Myocyte (in vitro differentiated cells): Measurements from ENCODE around the gene HLA-DRB1. TPM values are rescaled to one million over a fixed set of nuclear protein-coding genes. Genes with fewer than 3 reads are reported as not detected.
"Not testable (repeated sequence)": the region's sequence is repeated elsewhere in the genome, so short reads cannot be mapped to it uniquely, and the experiment has no call there.

Experiments
- DNase-seq: peaks from one replicate; pipeline ENCODE4 v3.0.0-alpha.2; 2012; ENCODE audit warnings: low read depth
- total RNA-seq: library from RNA; depleted of rRNA; stranded (reverse); fragments of >200 nt; gene quantifications from 2 replicates; pipeline ENCODE4 v1.2.3, GENCODE V29; 2014

The HLA-DRB1 gene
- total RNA-seq, 1 donor from 2014 or later, result not detected

DNA sequence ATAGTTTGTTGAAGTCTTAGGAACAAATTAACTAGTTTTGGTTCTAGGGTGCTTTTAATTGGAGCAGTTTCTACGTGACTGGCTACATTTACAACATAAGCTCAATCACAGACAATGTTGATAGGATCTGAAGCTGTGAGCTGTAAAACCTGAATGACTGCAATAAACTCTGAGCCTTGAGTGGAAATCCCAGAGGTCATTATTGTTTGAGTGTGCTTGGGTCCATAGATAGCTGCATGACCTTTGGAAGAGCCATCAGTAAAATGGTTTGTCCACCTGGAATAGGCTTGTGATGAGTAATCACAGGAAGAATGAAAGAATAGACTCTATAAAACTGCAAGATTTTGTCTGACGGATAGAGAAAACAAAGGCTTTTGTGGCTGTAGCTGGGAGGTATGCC lies 26.7 kb downstream of the HLA-DRB1 start:
- DNase-seq, result no peak

GRCh38 chr6:32559747-32560146 lies 29.9 kb downstream of the HLA-DRB1 start:
- DNase-seq, result no peak

- no peak for DNase-seq
Observed at GRCh38 chr6:32558426-32559057, 31.1 kb downstream of the HLA-DRB1 start.

DNA sequence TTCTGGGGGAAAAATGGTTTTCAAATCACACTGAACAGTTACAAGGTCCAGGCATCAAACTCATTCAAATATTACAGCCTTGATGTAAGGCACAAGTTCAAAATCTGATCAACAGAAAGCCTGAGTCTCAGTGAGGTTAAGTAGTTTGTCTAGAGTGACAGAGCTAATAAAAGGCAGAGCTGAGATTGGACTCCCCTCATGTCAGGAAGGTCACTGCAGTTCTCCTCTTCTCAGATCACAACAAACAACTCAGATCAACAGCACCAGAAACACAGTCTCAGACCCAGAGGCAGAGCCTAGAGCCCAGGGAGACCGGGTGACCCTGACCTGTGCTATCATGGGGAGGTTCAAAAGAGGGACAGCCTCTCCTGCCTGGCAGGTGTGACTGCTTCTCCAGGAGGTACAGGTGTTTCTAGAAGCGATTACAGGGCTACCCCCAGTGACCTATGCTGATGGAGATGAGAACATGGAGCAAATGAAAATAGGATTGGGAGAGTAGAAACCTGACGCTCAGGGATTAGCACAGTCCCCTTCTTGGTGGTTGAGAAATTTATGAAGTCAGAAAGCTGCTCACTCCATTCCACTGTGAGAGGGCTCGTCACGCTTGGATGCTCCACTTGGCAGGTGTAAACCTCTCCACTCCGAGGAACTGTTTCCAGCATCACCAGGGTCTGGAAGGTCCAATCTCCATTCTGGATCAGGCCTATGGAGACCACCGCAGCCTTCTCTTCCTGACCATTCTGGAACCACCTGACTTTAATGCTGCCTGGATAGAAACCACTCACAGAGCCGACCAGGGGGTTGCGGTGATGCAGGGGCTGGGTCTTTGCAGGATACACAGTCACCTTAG lies 35.3 kb downstream of the HLA-DRB1 start:
- no peak for DNase-seq

- no peak for DNase-seq
Observed at GRCh38 chr6:32553037-32553742, 36.5 kb downstream of the HLA-DRB1 start.

GRCh38 chr6:32551410-32551809 lies 38.2 kb downstream of the HLA-DRB1 start:
- DNase-seq, result no peak

DNA sequence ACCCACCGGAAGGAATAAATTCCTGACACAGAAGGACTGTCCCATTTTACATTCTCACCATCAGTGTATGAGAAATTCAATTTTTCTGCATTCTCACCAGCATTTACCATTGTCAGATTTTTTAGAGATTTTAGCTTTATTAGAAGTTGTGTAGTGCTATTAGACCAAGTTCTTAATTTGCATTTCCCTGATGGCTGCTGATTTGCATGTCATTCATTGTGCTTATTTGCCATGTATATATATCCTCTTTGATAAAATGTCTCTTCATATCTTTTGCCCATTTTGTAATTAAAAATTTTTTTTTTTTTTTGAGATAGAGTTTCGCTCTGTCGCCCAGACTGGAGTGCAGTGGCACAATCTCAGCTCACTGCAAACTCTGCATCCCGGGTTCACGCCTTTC lies 49.8 kb downstream of the HLA-DRB1 start:
- no peak for DNase-seq

DNA sequence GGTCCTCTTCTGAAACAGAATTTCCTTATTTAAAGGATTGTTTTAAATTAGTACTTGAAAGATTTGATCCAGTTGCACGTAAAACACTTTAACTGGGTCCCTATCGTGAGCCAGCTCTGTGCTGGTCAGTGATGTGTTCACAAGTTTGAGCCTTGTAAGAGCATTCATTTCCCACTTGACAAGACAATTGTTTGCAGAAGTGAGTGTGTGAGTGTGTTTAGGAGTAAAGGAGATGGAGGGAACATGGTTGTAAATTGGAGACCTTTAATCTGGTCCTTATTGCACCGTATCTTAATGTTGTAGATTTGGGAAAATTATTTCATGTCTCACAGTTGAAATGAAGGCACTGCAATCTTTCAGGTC lies 59.2 kb downstream of the HLA-DRB1 start:
- not testable (repeated sequence) for DNase-seq

DNA sequence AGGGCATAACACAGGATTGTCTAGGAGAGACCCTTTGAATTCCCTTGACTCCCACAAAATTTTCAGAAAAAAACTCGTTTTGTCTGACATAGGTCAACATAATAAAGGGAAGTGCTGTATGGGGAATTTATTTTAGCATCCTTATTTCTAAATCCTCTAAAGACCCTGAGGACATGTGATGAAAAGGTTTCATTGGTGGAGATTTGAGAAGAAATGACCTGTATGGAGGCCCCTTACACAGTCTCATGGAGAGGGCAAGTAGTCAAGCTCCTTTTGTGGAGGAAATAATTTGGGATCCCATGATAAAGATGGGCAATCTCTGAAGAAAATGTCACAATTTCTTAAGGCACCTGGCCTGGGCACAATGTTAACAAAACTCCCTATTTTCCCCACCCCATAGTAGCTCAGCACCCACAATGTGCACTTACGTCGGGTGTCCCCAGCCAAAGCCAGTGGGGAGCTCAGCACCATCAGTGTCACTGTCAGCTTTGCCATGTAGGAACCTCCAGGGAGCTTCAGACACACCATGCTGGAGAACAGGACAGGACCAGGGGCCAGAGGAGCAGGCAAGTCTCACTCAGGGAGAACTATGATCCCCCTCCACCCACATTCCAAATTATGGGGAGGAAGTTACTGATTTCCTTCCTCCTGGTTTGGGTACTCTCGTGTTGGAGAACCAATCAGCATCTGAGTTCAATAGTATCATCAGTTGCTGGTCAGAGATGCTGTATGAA lies 59.8 kb downstream of the HLA-DRB1 start, which contains the start of gene HLA-DRB5:
TSS of gene HLA-DRB5 (minus strand) at position 591 of the 734 bp plus-strand sequence. CDS start at position 528, 63 bp downstream.
- no peak for DNase-seq

Other genes starting within 250 kb of the HLA-DRB1 start
- gene TSBP1, start 217.9 kb downstream of the HLA-DRB1 start, total RNA-seq, result not detected in 2 replicates
- not detected in 2 replicates for gene BTNL2, start 182.7 kb downstream of the HLA-DRB1 start, total RNA-seq
- gene HLA-DRA, start 150.0 kb downstream of the HLA-DRB1 start, total RNA-seq, result 0.45 and 0.47 TPM in 2 replicates
- gene HLA-DRB5, start 59.6 kb downstream of the HLA-DRB1 start, total RNA-seq, result 0.13 TPM in 1 of 2 replicates, not detected in the other
- gene HLA-DQA1, start 47.6 kb upstream of the HLA-DRB1 start, total RNA-seq, result not detected in 2 replicates
- not detected in 2 replicates for gene HLA-DQB1, start 76.8 kb upstream of the HLA-DRB1 start, total RNA-seq
- not detected in 2 replicates for gene HLA-DQA2, start 151.5 kb upstream of the HLA-DRB1 start, total RNA-seq
- gene HLA-DQB2, start 173.7 kb upstream of the HLA-DRB1 start, total RNA-seq, result not detected in 2 replicates
- not detected in 2 replicates for gene HLA-DOB, start 227.2 kb upstream of the HLA-DRB1 start, total RNA-seq
- 3.8 and 4.1 TPM in 2 replicates for gene TAP2, start 248.9 kb upstream of the HLA-DRB1 start, total RNA-seq